ENCODE data around the gene PAPSS1.

- TF ChIP-seq CTCF (optimal IDR thresholded peaks at IDR 0.05 in 1 of 3, IDR thresholded peaks at IDR 0.05 in 1 of 3, conservative IDR thresholded peaks at IDR 0.05 in 1 of 3; ENCODE audit: extremely low read depth in 1 of 3, insufficient read depth in 2 of 3, low read length in 3 of 3) (no peak), EZH2 (IDR thresholded peaks at IDR 0.05; ENCODE audit: low read length) (no peak)
These were observed 36.2 kb downstream of the PAPSS1 start for GRCh38 chr4:107683873-107684272.

All from keratinocyte (primary cell).